Suprapubic skin (tissue), 4 donors: ENCODE measurements around the gene OLFML2A. TPM values are rescaled to one million over a fixed set of nuclear protein-coding genes. Genes with fewer than 3 reads are reported as not detected.
"Not testable (repeated sequence)": the region's sequence is repeated elsewhere in the genome, so short reads cannot be mapped to it uniquely, and the experiment has no call there.

Experiments
- DNase-seq, 2 donors: peaks; one replicate each; pipeline ENCODE4 v3.0.0-alpha.2; 2019; ENCODE audit warnings: low spot score in 2 of 2
- H3K27ac ChIP-seq: fragments of 200-600 bp; sonication (generic); one replicate; pipeline ENCODE4 v1.5.1; 2019
- H3K27me3 ChIP-seq: fragments of 200-600 bp; sonication (generic); one replicate; pipeline ENCODE4 v1.5.1; 2019
- H3K36me3 ChIP-seq: fragments of 200-600 bp; sonication (generic); one replicate; pipeline ENCODE4 v1.5.1; 2019
- H3K4me1 ChIP-seq: fragments of 200-600 bp; sonication (generic); one replicate; pipeline ENCODE4 v1.5.1; 2019
- H3K4me3 ChIP-seq: fragments of 200-600 bp; sonication (generic); one replicate; pipeline ENCODE4 v1.5.1; 2019; ENCODE audit warnings: mild to moderate bottlenecking
- H3K9me3 ChIP-seq: fragments of 200-600 bp; sonication (generic); one replicate; pipeline ENCODE4 v1.5.1; 2019
- CTCF ChIP-seq, 2 donors: fragments of 200-600 bp in 1 of 2; fragments of 450-650 bp in 1 of 2; sonication (generic) in 1 of 2; IDR thresholded peaks; one replicate each; pipeline ENCODE4 v1.5.1; 2016 to 2019; ENCODE audit warnings: antibody characterized with exemption in 2 of 2, mild to moderate bottlenecking in 1 of 2, moderate library complexity in 1 of 2
- EP300 ChIP-seq: sonication (generic); formaldehyde crosslinking; IDR thresholded peaks from one replicate; pipeline ENCODE4 v1.6.1; 2017; ENCODE audit warnings: antibody characterized with exemption
- POLR2A ChIP-seq, 2 donors: fragments of 450-650 bp; IDR thresholded peaks; one replicate each; pipeline ENCODE4 v1.6.1; 2017; ENCODE audit warnings: antibody characterized with exemption in 2 of 2, mild to moderate bottlenecking in 2 of 2, moderate library complexity in 2 of 2
- POLR2AphosphoS5 ChIP-seq, 3 donors: sonication (generic); formaldehyde crosslinking; IDR thresholded peaks; one replicate each; pipeline ENCODE4 v1.6.1; 2017; ENCODE audit warnings: antibody characterized with exemption in 3 of 3
- WGBS: methylation state at CpG from one replicate; pipeline ENCODE4 v1.1.5; 2018; 5-methylcytosine and 5-hydroxymethylcytosine counted together
- total RNA-seq, 4 donors: library from RNA; depleted of rRNA; stranded (reverse); fragments of >200 nt; gene quantifications; one replicate each; pipeline ENCODE4 v1.1.0, GENCODE V29; 2016

The OLFML2A gene
- total RNA-seq, 4 donors from 2014 or later = 14.6 to 36.8 (median 18.9) TPM

DNA sequence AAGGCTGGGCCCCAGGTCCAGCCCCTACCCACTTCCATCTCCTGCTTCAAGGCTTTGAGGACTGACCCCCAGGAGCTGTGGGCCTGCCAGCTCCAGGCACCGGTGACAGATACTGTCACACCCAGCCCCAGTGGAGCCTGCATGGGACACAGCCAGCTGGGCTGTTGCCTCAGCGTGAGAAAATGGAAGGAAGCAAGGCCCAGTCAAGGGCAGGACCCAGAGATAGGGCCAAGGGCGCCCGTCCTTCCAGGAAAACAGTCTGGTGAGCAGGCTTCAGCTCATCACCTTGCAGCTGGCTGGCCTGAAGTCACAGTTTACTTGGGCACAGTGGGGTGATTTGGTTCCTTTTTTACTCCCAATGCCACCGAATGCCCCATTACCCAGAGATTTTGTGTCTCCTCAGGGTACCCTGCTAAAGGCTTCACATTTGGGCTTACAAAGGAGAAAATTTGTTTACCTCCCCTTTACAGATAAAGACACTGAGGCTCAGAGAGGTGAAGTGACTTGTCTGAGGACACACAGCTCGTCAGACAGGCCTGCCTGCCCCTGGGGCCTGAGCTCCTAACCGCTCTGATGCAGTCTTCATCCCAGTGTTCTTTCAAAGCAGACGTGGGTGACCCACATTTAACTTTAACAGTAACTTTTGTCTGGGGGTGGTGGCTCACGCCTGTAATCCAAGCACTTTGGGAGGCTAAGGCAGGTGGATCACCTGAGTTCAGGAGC lies 54.9 kb downstream of the OLFML2A start:
- WGBS = 50% methylated on average over 9 of the region's 9 CpGs
- Histone ChIP-seq H3K27me3 (no peaks in the 10 kb centered on the region), H3K36me3 (no peaks in the 10 kb centered on the region), H3K27ac (no peak overlapping the region), H3K9me3 (no peaks in the 10 kb centered on the region), H3K4me1 (peaks cover 33% of the 10 kb centered on the region), H3K4me3 (no peak overlapping the region)
- peak in 1 of 2 donors; percentile 71 for DNase-seq
- TF ChIP-seq EP300 = no peak
- TF ChIP-seq CTCF (IDR thresholded peaks at IDR 0.05) = no peak
- TF ChIP-seq POLR2A (IDR thresholded peaks at IDR 0.05) = no peak
- TF ChIP-seq POLR2AphosphoS5 (IDR thresholded peaks at IDR 0.05) = no peak

- no peak for DNase-seq
- Histone ChIP-seq H3K27me3 (no peaks in the 10 kb centered on the region), H3K4me1 (peaks cover 28% of the 10 kb centered on the region), H3K36me3 (no peaks in the 10 kb centered on the region), H3K27ac (no peak overlapping the region), H3K9me3 (no peaks in the 10 kb centered on the region), H3K4me3 (no peak overlapping the region)
- WGBS = 33% methylated on average over 4 of the region's 7 CpGs
- TF ChIP-seq CTCF (IDR thresholded peaks at IDR 0.05) (no peak), POLR2A (IDR thresholded peaks at IDR 0.05) (no peak), EP300 (no peak), POLR2AphosphoS5 (IDR thresholded peaks at IDR 0.05) (no peak)
These were observed 57.7 kb downstream of the OLFML2A start for GRCh38 chr9:124834591-124834990.

- Histone ChIP-seq H3K27me3 (no peaks in the 10 kb centered on the region), H3K27ac (no peak overlapping the region), H3K36me3 (no peaks in the 10 kb centered on the region), H3K4me1 (peaks cover 28% of the 10 kb centered on the region), H3K9me3 (no peaks in the 10 kb centered on the region), H3K4me3 (no peak overlapping the region)
- WGBS = 72% methylated on average over 6 of the region's 13 CpGs
- no peak for TF ChIP-seq CTCF (IDR thresholded peaks at IDR 0.05)
- no peak for TF ChIP-seq EP300
- TF ChIP-seq POLR2A (IDR thresholded peaks at IDR 0.05) = no peak
- no peak for TF ChIP-seq POLR2AphosphoS5 (IDR thresholded peaks at IDR 0.05)
- DNase-seq = no peak
These were observed 58.2 kb downstream of the OLFML2A start for GRCh38 chr9:124835026-124835557.

DNA sequence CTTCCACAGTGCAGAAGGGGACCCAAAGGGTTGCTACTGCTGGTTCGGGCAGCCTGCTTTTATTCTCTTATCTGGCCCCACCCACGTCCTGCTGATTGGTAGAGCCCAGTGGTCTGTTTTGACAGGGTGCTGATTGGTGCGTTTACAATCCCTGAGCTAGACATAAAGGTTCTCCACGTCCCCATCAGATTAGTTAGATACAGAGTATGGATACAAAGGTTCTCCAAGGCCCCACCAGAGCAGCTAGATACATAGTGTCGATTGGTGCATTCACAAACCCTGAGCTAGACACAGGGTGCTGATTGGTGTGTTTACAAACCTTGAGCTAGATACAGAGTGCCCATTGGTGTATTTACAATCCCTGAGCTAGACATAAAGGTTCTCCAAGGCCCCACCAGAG lies 61.2 kb downstream of the OLFML2A start:
- H3K27ac ChIP-seq, H3K27me3 ChIP-seq, H3K9me3 ChIP-seq, H3K36me3 ChIP-seq, DNase-seq, H3K4me3 ChIP-seq: not testable (repeated sequence)
- WGBS = 76% methylated on average over 5 of the region's 5 CpGs
- peaks cover 12% of the 10 kb centered on the region for H3K4me1 ChIP-seq

DNA sequence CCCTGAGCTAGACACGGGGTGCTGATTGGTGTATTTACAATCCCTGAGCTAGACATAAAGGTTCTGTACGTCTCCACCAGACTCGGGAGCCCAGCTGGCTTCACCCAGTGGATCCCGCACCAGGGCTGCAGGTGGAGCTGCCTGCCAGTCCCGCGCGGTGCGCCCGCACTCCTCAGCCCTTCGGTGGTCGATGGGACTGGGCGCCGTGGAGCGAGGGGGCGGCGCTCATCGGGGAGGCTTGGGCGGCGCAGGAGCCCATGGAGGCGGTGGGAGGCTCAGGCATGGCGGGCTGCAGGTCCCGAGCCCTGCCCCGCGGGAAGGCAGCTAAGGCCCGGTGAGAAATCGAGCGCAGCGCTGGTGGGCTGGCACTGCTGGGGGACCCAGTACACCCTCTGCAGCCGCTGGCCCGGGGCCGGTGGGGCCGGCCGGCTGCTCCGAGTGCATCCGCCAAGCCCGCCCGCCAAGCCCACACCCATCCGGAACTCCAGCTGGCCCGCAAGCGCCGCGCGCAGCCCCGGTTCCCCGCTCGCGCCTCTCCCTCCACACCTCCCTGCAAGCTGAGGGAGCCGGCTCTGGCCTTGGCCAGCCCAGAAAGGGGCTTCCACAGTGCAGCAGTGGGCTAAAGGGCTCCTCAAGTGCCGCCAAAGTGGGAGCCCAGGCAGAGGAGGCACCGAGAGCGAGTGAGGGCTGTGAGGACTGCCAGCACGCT lies 61.8 kb downstream of the OLFML2A start:
- Histone ChIP-seq H3K4me1 (peaks cover 12% of the 10 kb centered on the region), H3K4me3 (peak overlapping the region; percentile 27)
- WGBS = 75% methylated on average over 25 of the region's 52 CpGs
- H3K36me3 ChIP-seq, H3K27ac ChIP-seq, H3K9me3 ChIP-seq, DNase-seq, H3K27me3 ChIP-seq: not testable (repeated sequence)

DNA sequence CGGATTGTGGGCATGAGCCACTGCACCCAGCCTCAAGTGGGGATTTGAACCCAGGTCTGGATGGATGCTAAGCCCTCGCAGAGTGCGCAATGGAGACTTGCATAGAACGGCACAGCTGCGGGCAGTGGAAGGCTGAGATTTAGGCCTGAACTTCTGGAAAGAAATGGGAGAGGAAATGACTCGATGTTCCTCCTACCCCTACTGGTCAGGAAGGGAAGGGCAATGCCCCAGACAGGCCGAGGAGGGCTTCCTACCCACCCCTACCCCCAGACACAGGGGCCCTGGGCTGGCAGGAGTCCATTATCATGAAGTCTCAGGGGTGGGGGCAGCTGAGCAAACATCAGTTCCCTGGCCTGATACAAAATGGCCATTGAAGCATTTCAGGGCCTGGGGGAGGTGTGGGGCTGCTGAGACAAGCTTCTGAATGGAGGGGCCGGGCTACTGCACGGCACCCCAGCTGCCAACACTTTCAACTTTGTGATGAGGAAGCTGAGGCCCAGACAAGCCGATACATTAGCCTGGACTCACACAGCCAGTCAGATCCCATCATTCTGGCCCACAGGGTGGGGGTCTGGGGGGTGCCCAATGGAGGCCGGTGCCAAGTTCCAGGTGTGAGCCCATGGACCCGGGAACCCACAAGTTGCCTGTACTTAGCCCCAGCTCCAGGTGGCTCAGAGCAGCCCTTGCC lies 62.8 kb downstream of the OLFML2A start:
- H3K27ac ChIP-seq = no peak overlapping the region
- peaks cover 7% of the 10 kb centered on the region for H3K4me1 ChIP-seq
- no peak for TF ChIP-seq EP300
- TF ChIP-seq POLR2AphosphoS5 (IDR thresholded peaks at IDR 0.05) = no peak
- no peak for TF ChIP-seq POLR2A (IDR thresholded peaks at IDR 0.05)
- TF ChIP-seq CTCF (IDR thresholded peaks at IDR 0.05) = peak in 1 of 2 donors; percentile 42
- H3K9me3 ChIP-seq = no peaks in the 10 kb centered on the region
- H3K27me3 ChIP-seq = no peaks in the 10 kb centered on the region
- no peak for DNase-seq
- no peak overlapping the region for H3K4me3 ChIP-seq
- 79% methylated on average over 8 of the region's 12 CpGs for WGBS
- H3K36me3 ChIP-seq = no peaks in the 10 kb centered on the region
